ENCODE measurements around the gene PACSIN1.
"Not testable (repeated sequence)": the region's sequence is repeated elsewhere in the genome, so short reads cannot be mapped to it uniquely, and the experiment has no call there.

PACSIN1 gene

DNA sequence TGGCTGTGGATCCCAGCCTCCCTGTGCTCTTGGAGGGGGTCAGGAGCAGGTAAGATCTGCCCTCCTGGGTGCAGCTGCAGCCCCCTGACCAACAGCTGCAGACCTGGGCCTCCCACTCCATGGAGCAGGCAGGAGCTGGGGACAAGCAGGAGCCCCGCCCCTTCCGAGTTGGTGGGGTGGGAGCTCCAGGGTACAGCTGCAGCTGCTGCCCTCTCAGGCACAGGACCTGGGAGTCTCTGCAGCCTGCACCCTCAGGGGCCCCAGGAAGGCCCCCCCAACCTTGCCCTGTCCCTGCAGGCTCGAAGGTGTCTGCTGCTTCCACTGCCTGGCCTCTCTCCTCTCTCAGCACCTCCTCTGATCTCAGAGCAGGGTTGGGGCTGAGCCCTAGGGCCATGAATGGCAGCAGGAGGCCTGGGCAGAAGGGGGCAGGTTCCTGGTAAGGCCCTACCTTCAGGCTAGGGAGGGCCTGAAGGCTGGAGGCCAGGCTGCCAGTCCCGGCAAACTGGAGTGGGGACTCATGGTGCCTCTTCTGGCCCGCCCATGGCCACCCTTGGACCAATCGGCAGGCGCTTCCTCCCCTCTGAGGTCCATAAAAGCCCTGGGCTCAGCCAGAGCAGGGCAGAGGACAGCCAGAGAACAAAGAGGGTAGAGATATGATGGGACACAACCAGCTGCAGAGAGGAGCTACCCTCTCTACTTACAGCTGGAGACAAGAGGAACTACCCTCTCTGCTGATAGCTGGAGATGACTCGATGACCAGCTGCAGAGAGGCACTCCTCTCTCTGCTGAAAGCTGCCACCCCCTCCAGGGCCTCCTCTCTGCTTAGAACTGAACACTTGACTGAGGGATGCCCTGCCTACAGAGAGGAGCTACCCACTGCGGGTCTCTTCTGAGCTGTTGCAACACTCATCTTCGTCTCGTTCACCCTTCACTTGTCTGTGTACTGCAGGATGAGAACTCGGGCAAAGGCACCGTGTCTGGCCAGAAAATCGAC lies 7.8 kb upstream of the PACSIN1 start:
- no peak for DNase-seq

GRCh38 chr6:34459899-34460593 lies 5.8 kb upstream of the PACSIN1 start:
- DNase-seq: peak; percentile 31

GRCh38 chr6:34460796-34461507 lies 4.9 kb upstream of the PACSIN1 start:
- DNase-seq: peak; percentile 14

GRCh38 chr6:34462010-34462409 lies 3.9 kb upstream of the PACSIN1 start:
- no peak for DNase-seq

GRCh38 chr6:34462551-34462971 lies 3.3 kb upstream of the PACSIN1 start:
- peak; percentile 58 for DNase-seq

DNA sequence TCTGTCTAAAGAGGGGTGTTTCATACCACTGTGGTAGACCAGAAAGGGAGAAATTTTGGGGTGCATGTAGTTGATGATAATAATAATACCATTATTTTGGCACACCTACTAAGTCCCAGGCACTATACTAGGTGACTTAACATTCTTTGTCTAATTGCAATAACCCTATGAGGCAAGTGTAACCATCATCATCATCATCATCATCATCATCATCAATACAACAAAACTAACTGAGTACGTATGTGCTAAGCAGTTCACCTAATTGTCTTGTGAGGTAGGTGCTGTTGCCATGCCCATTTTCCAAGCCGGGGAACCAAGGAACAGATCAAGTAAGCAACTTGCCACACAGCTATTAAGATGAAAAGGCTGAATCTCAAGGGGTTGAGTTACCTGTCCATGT lies 2.6 kb upstream of the PACSIN1 start:
- DNase-seq: no peak

- DNase-seq: no peak
Measured at GRCh38 chr6:34463849-34464248, 2.0 kb upstream of the PACSIN1 start.

- DNase-seq: no peak
Measured at GRCh38 chr6:34466242-34467185, 638 bp downstream of the PACSIN1 start.

DNA sequence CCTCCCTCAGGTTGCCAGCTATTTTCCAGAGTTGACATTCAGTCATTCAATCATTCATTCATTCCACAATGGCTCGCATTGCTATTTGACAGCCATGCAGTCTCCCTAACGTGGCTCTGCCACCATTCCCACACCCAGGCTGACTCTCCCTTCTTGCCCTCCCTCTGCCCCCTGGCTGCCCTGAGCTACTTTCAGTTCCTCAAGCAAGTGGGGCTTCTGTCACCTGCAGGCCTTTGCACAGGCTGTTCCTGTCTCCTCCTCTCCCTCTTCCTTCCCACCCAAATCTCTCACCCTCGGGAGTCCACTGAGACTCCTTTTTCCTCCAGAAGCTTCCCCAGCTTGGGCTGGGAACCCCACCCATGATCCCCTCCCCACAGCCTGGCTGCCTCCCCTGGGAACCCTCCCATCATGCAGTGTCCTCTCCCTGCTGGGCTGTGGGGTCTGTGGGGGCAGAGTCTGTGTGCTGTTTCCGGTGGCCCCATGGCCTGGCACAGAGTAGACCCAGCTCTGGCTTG lies 2.6 kb downstream of the PACSIN1 start:
- DNase-seq: no peak

GRCh38 chr6:34469499-34469898 lies 3.6 kb downstream of the PACSIN1 start:
- DNase-seq: no peak

- no peak for DNase-seq
Measured at GRCh38 chr6:34472425-34472824, 6.5 kb downstream of the PACSIN1 start.

- DNase-seq: no peak
Measured at GRCh38 chr6:34473967-34474366, 8.1 kb downstream of the PACSIN1 start.

DNA sequence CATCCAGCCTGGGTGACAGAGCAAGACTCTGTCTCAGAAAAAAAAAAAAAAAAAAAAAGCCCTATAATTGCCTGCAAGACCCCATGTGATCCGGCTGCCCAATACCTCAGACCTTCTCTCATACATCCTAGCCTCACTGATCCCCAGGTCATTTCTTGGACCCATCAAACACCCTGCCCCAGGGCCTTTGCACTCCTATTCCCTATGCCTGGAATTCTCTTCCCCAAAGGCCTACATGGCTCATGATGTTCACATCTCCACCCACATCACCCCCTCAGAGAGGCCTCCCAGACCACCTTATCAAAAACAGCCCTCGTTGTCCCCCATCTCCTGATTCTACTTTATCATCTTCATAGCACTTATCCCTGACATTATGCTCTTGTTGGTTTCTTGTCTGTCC lies 8.9 kb downstream of the PACSIN1 start:
- no peak for DNase-seq

DNA sequence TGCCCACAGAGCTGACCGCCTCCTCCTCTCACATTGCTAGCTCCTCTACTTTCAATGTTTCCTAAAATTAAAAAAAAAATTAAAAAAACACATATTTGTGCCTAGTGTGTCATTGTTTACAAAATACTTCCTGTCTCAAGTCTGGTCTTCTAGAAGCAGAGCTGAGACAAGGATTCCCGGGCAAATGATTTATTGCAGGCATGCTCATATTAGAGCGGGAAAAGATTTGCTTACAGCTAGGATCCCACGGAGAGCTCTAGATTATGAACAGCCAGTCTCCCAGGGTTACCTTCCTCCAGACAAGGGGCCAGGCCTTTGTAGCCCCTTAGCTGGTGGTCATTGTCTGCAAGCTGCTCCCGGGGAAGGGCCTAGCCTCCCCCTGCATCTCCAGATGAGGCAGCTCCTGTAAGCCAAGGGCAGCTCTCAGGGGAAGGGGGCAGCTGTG lies 9.4 kb downstream of the PACSIN1 start:
- DNase-seq: no peak

DNA sequence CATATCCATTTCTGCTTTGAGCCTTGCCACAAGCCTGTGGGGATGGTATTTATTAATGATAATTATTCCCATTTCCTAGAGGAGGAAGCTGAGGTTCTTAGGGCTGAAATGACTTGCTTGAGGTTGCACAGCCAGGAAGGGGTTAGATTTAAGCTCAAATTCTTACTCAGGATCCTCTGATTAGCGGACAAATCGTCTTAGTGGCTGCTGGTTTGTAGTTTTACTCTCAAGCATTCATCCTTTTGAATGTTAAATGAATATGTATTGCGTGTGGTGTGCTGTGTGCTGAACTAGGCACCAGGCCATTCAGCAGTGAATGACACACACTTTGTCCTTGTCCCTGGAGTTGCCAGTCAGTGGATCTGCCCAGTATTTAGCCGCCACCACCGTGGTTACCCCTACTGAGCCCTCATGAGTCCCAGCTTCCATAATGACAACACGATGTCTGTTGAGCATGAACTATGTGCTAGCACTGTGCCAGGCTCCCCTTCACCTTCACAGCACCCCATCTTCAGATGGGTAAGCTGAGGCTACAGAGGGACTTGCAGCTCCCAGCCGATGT lies 10.0 kb downstream of the PACSIN1 start:
- no peak for DNase-seq

- DNase-seq: no peak
Measured at GRCh38 chr6:34476447-34476846, 10.6 kb downstream of the PACSIN1 start.

DNA sequence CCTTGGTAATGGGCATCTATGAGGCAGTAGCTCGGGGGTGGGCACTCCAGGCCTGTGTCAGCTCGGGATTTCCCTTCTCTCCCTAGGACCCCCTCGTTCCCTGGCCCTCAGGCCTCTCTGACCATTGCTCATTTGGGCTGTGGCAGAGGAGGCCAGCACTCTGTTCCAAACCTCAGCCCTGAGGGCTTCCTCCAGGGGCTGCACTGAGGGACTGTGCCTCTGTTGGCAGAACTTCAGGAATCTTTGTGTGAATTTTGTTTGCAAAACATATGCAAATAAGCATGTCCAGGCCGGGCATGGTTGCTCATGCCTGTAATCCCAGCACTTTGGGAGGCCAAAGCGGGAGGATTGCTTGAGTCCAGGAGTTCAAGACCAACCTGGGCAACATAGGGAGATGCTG lies 11.0 kb downstream of the PACSIN1 start:
- DNase-seq: no peak

GRCh38 chr6:34478796-34479195 lies 12.9 kb downstream of the PACSIN1 start:
- no peak for DNase-seq

DNA sequence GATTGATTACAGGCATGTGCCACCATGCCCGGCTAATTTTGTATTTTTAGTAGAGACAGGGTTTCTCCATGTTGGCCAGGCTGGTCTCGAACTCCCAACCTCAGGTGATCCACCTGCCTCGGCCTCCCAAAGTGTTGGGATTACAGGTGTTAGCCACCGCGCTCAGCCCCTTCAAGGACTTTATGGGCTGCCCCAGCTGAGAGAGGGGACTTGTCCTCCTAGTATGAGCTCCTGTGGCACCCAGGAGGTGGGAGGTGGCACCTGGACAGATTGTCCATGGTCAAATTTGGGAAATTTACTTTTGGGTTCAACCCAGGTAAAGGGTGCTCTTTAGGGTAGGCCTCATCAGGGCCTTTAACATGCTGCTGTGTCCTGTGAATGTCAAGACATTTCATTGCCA lies 17.9 kb downstream of the PACSIN1 start:
- not testable (repeated sequence) for DNase-seq

GRCh38 chr6:34484391-34484790 lies 18.5 kb downstream of the PACSIN1 start:
- DNase-seq: no peak

DNA sequence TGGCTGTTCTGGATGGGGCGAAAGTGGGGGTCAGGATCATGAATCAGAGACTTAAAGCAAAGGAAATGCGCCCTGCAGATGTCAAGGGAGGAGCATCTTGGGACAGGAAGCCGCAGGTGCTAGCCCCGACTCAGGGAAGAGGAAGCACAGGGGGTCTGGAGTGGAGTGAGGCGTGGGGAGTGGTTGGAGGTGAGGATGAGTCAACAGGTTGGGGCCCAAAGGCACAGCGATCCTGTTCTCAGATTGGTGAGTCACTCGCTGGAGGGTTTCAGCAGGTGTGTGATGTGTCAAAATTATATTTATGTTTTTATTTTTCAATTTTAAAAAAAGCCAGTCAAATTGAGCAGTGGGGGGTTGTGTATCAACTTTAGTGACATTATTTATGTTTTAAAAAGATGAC lies 19.0 kb downstream of the PACSIN1 start:
- DNase-seq: no peak
